ENCODE results near the gene KRT86.
"Not testable (repeated sequence)": the region's sequence is repeated elsewhere in the genome, so short reads cannot be mapped to it uniquely, and the experiment has no call there.

Gene KRT86

GRCh38 chr12:52291267-52291935 is 17.0 kb downstream of the KRT86 start, which contains the start of gene KRT81:
Gene KRT81 (minus strand): TSS chr12:52291534. CDS start chr12:52291465, 69 bp downstream.
- no peak for DNase-seq (ENCODE audit: low read depth)

GRCh38 chr12:52293926-52294325 is 19.5 kb downstream of the KRT86 start:
- DNase-seq (ENCODE audit: low read depth): no peak

GRCh38 chr12:52294803-52295202 is 20.4 kb downstream of the KRT86 start:
- DNase-seq (ENCODE audit: low read depth): no peak

GRCh38 chr12:52295663-52296062 is 21.2 kb downstream of the KRT86 start:
- no peak for DNase-seq (ENCODE audit: low read depth)

GRCh38 chr12:52296572-52297215 is 22.2 kb downstream of the KRT86 start:
- no peak for DNase-seq (ENCODE audit: low read depth)

GRCh38 chr12:52298677-52299190 is 24.3 kb downstream of the KRT86 start:
- no peak for DNase-seq (ENCODE audit: low read depth)

GRCh38 chr12:52300796-52301691 is 26.6 kb downstream of the KRT86 start:
- DNase-seq (ENCODE audit: low read depth): no peak

- DNase-seq (ENCODE audit: low read depth): not testable (repeated sequence)
Measured at GRCh38 chr12:52301721-52302120, 27.3 kb downstream of the KRT86 start.

- not testable (repeated sequence) for DNase-seq (ENCODE audit: low read depth)
Measured at GRCh38 chr12:52302242-52302914, 27.9 kb downstream of the KRT86 start.

- not testable (repeated sequence) for DNase-seq (ENCODE audit: low read depth)
Measured at GRCh38 chr12:52304941-52305411, 30.5 kb downstream of the KRT86 start.

- DNase-seq (ENCODE audit: low read depth): no peak
Measured at GRCh38 chr12:52305921-52306705, 31.7 kb downstream of the KRT86 start.

GRCh38 chr12:52306731-52307130 is 32.3 kb downstream of the KRT86 start:
- no peak for DNase-seq (ENCODE audit: low read depth)

- DNase-seq (ENCODE audit: low read depth): no peak
Measured at GRCh38 chr12:52307836-52308805, 33.7 kb downstream of the KRT86 start.

GRCh38 chr12:52308806-52309425 is 34.5 kb downstream of the KRT86 start:
- no peak for DNase-seq (ENCODE audit: low read depth)

GRCh38 chr12:52310622-52311284 is 36.3 kb downstream of the KRT86 start:
- DNase-seq (ENCODE audit: low read depth): no peak

- DNase-seq (ENCODE audit: low read depth): no peak
Measured at GRCh38 chr12:52311285-52311648, 36.8 kb downstream of the KRT86 start.

GRCh38 chr12:52312086-52312485 is 37.6 kb downstream of the KRT86 start:
- DNase-seq (ENCODE audit: low read depth): no peak

- DNase-seq (ENCODE audit: low read depth): no peak
Measured at GRCh38 chr12:52313461-52313860, 39.0 kb downstream of the KRT86 start.

GRCh38 chr12:52313926-52314325 is 39.5 kb downstream of the KRT86 start:
- DNase-seq (ENCODE audit: low read depth): no peak
